IMR-90 (cell line): ENCODE measurements around the gene TBC1D22A. TPM values are rescaled to one million over a fixed set of nuclear protein-coding genes. Genes with fewer than 3 reads are reported as not detected.

ENCODE experiments used
- ATAC-seq: fragments of 200-7000 bp; cut with Tn5 transposase; 2 replicates; pipeline ENCODE4 v1.9.1; 2020; ENCODE audit warnings: low read depth, mild to moderate bottlenecking, moderate library complexity
- BruUV-seq: library from RNA; stranded (reverse); fragments of 400-500 nt; replicated peaks from 2 replicates; lab custom pipeline; 2021; lab: Mats Ljungman, UMichigan
- CTCF ChIA-PET: fragments of 300-600 bp; formaldehyde crosslinking; extraction: SDS; loops from one replicate; lab custom pipeline; 2021; ENCODE audit warnings: antibody characterized with exemption; lab: Yijun Ruan, JAX
- POLR2A ChIA-PET: fragments of 300-600 bp; sonication (Branson Sonifier 250); formaldehyde crosslinking; loops from one replicate; lab custom pipeline; 2022; ENCODE audit warnings: antibody characterized with exemption; ENCODE audit not compliant: unreplicated experiment; lab: Charles Lee
- DNase-seq: peaks from one replicate; pipeline ENCODE4 v3.0.0; 2013
- H2AFZ ChIP-seq: replicated peaks from 2 replicates; pipeline ENCODE3; 2013; ENCODE audit warnings: low read length, mild to moderate bottlenecking; ENCODE audit not compliant: poor library complexity
- H2AK5ac ChIP-seq: 2 replicates; pipeline ENCODE4 v1.6.1; 2013; ENCODE audit warnings: low read depth, low read length, inconsistent platforms
- H2AK9ac ChIP-seq: replicated peaks from 2 replicates; pipeline ENCODE3; 2013; ENCODE audit warnings: mild to moderate bottlenecking, low read depth, low read length, moderate library complexity; ENCODE audit not compliant: poor library complexity
- H2BK120ac ChIP-seq: 2 replicates; pipeline ENCODE4 v1.6.1; 2013; ENCODE audit warnings: low read depth, low read length, inconsistent platforms
- H2BK15ac ChIP-seq: 3 replicates; pipeline ENCODE4 v1.6.1; 2013; ENCODE audit warnings: low read depth, low read length, inconsistent platforms
- H2BK20ac ChIP-seq: 2 replicates; pipeline ENCODE4 v1.6.1; 2013; ENCODE audit warnings: low read depth, mild to moderate bottlenecking, inconsistent platforms, low read length, moderate library complexity
- H2BK5ac ChIP-seq: 2 replicates; pipeline ENCODE4 v1.6.1; 2013; ENCODE audit warnings: mild to moderate bottlenecking, low read depth, low read length, inconsistent platforms; ENCODE audit not compliant: poor library complexity, severe bottlenecking
- H3K14ac ChIP-seq: replicated peaks from 2 replicates; pipeline ENCODE4 v1.6.1; 2013; ENCODE audit warnings: low read depth, low read length, inconsistent platforms
- H3K18ac ChIP-seq: 2 replicates; pipeline ENCODE4 v1.6.1; 2013; ENCODE audit warnings: low read depth, low read length, control low read depth
- H3K23ac ChIP-seq: 2 replicates; pipeline ENCODE4 v1.6.1; 2013; ENCODE audit warnings: low read depth, low read length, inconsistent platforms
- H3K27ac ChIP-seq: 2 replicates; pipeline ENCODE4 v1.5.1; 2013; ENCODE audit warnings: mild to moderate bottlenecking, control low read depth, low read length; ENCODE audit not compliant: insufficient read depth
- H3K27me3 ChIP-seq: 2 replicates; pipeline ENCODE4 v1.6.1; 2013; ENCODE audit warnings: low read length; ENCODE audit not compliant: control insufficient read depth, insufficient read depth
- H3K36me3 ChIP-seq: 2 replicates; pipeline ENCODE4 v1.6.1; 2013; ENCODE audit warnings: low read length, mixed read lengths; ENCODE audit not compliant: control insufficient read depth, insufficient read depth
- H3K4ac ChIP-seq: 2 replicates; pipeline ENCODE4 v1.6.1; 2013; ENCODE audit warnings: low read depth, low read length, inconsistent platforms
- H3K4me1 ChIP-seq: 2 replicates; pipeline ENCODE4 v1.6.1; 2013; ENCODE audit warnings: low read length, mixed read lengths; ENCODE audit not compliant: control insufficient read depth, insufficient read depth
- H3K4me2 ChIP-seq: 2 replicates; pipeline ENCODE4 v1.6.1; 2013; ENCODE audit warnings: low read depth, mild to moderate bottlenecking, control low read depth, low read length, moderate library complexity
- H3K4me3 ChIP-seq: 2 replicates; pipeline ENCODE4 v1.5.1; 2013; ENCODE audit warnings: low read depth, mild to moderate bottlenecking, control low read depth, low read length, moderate library complexity; ENCODE audit not compliant: insufficient read depth
- H3K56ac ChIP-seq: 2 replicates; pipeline ENCODE4 v1.6.1; 2013; ENCODE audit warnings: low read length, inconsistent platforms; ENCODE audit not compliant: insufficient read depth; ENCODE audit errors: extremely low read depth
- H3K79me1 ChIP-seq, 2 experiments: 2 replicates each; pipeline ENCODE4 v1.6.1; 2013; ENCODE audit warnings: low read length in 2 of 2, inconsistent platforms in 1 of 2, low read depth in 1 of 2
- H3K9ac ChIP-seq: 2 replicates; pipeline ENCODE4 v1.6.1; 2013; ENCODE audit warnings: low read depth, low read length, control low read depth
- H3K9me1 ChIP-seq: 2 replicates; pipeline ENCODE4 v1.6.1; 2013; ENCODE audit warnings: low read length, inconsistent platforms; ENCODE audit not compliant: insufficient read depth
- H3K9me3 ChIP-seq: 2 replicates; pipeline ENCODE4 v1.6.1; 2013; ENCODE audit warnings: low read length; ENCODE audit not compliant: control insufficient read depth, insufficient read depth
- H4K20me1 ChIP-seq: 2 replicates; pipeline ENCODE4 v1.6.1; 2013; ENCODE audit warnings: low read length, inconsistent platforms; ENCODE audit not compliant: insufficient read depth
- H4K5ac ChIP-seq: 2 replicates; pipeline ENCODE4 v1.6.1; 2013; ENCODE audit warnings: mild to moderate bottlenecking, low read depth, low read length, control low read depth
- H4K8ac ChIP-seq, 2 experiments: 2 replicates each; pipeline ENCODE4 v1.6.1; 2013; ENCODE audit warnings: low read depth in 2 of 2, low read length in 2 of 2, control low read depth in 1 of 2, inconsistent platforms in 1 of 2
- H4K91ac ChIP-seq: 2 replicates; pipeline ENCODE4 v1.6.1; 2013; ENCODE audit warnings: low read depth, low read length, inconsistent platforms; ENCODE audit not compliant: insufficient read depth
- CEBPB ChIP-seq: IDR thresholded peaks from 2 replicates; pipeline ENCODE4 v1.6.1; 2012; ENCODE audit warnings: low read depth, low read length, improper control_type of control experiment
- CHD1 ChIP-seq: IDR thresholded peaks from 2 replicates; pipeline ENCODE4 v1.6.1; 2012; ENCODE audit warnings: low read depth, low read length, improper control_type of control experiment
- FOS ChIP-seq: fragments of 150-350 bp; IDR thresholded peaks from 2 replicates; pipeline ENCODE4 v1.6.1; 2016; ENCODE audit warnings: low read depth, low read length
- MAFK ChIP-seq: IDR thresholded peaks from 2 replicates; pipeline ENCODE4 v1.6.1; 2012; ENCODE audit warnings: low read depth, low read length, improper control_type of control experiment
- MXI1 ChIP-seq: IDR thresholded peaks from 2 replicates; pipeline ENCODE4 v1.6.1; 2012; ENCODE audit warnings: low read depth, mild to moderate bottlenecking, low read length, moderate library complexity, borderline replicate concordance
- NFE2L2 ChIP-seq: fragments of 150-350 bp; IDR thresholded peaks from 2 replicates; pipeline ENCODE4 v1.6.1; 2016; ENCODE audit warnings: low read depth, mild to moderate bottlenecking, low read length
- POLR2A ChIP-seq: IDR thresholded peaks from 2 replicates; pipeline ENCODE4 v1.6.1; 2012; ENCODE audit warnings: mild to moderate bottlenecking, low read depth, low read length
- RCOR1 ChIP-seq: IDR thresholded peaks from 2 replicates; pipeline ENCODE4 v1.6.1; 2012; ENCODE audit warnings: mild to moderate bottlenecking, low read length, improper control_type of control experiment; ENCODE audit not compliant: insufficient replicate concordance
- RFX5 ChIP-seq: IDR thresholded peaks from 2 replicates; pipeline ENCODE4 v1.8.0; 2012; ENCODE audit warnings: low read depth, mild to moderate bottlenecking, low read length, moderate library complexity
- SMC3 ChIP-seq: fragments of 150-350 bp; IDR thresholded peaks from 2 replicates; pipeline ENCODE4 v1.6.1; 2016; ENCODE audit warnings: low read depth, mild to moderate bottlenecking, antibody characterized with exemption, low read length, moderate library complexity
- WGBS, 2 experiments: methylation state at CpG; one replicate each; pipeline versions ENCODE4 v1.1.5 to v1.1.7; 2013; ENCODE audit warnings: missing lambda C conversion rate in 2 of 2; ENCODE audit not compliant: insufficient read length in 1 of 2; ENCODE audit errors: extremely low coverage in 2 of 2; 5-methylcytosine and 5-hydroxymethylcytosine counted together
- dilution Hi-C: fragments of 300-500 bp; cut with HindIII; formaldehyde crosslinking; loops from one replicate; pipeline ENCODE4 v1.14.3; 2018; ENCODE audit warnings: low sequenced_read_pairs; ENCODE audit not compliant: unreplicated experiment
- in situ Hi-C: fragments of 300-500 bp; cut with MboI; formaldehyde crosslinking; loops from 3 replicates; pipeline ENCODE4 v1.14.3; 2019; ENCODE audit warnings: low sequenced_read_pairs, inconsistent platforms, mixed read lengths
- intact Hi-C: fragments of 100-400 bp; cut with micrococcal nuclease; formaldehyde crosslinking; loops from 2 replicates; pipeline ENCODE4 v1.10.0; 2022
- polyA plus RNA-seq, 3 experiments: library from polyadenylated mRNA; depleted of rRNA; stranded (reverse); fragments of >200 nt; gene quantifications; 2 replicates each; pipeline ENCODE4 v1.2.3, GENCODE V29; 2012; ENCODE audit warnings: low replicate concordance in 1 of 3
- total RNA-seq: library from RNA; depleted of rRNA; stranded (reverse); fragments of >200 nt; gene quantifications from 2 replicates; pipeline ENCODE4 v1.2.3, GENCODE V29; 2012
- TF ChIP-seq, protein P1 (sequence below): conservative IDR thresholded peaks from 2 replicates; pipeline ENCODE4 v1.5.1; 2012; ENCODE audit warnings: mild to moderate bottlenecking, low read depth, low read length, improper control_type of control experiment
- TF ChIP-seq, protein P2 (sequence below): fragments of 150-350 bp; IDR thresholded peaks from 2 replicates; pipeline ENCODE4 v1.6.1; 2016; ENCODE audit warnings: low read depth, mild to moderate bottlenecking, low read length, moderate library complexity, borderline replicate concordance

Gene TBC1D22A
- total and polyA plus RNA-seq, 2 of the 4 experiments (the other 2 are of a cell fraction) = 9.0 to 16.7 TPM

DNA sequence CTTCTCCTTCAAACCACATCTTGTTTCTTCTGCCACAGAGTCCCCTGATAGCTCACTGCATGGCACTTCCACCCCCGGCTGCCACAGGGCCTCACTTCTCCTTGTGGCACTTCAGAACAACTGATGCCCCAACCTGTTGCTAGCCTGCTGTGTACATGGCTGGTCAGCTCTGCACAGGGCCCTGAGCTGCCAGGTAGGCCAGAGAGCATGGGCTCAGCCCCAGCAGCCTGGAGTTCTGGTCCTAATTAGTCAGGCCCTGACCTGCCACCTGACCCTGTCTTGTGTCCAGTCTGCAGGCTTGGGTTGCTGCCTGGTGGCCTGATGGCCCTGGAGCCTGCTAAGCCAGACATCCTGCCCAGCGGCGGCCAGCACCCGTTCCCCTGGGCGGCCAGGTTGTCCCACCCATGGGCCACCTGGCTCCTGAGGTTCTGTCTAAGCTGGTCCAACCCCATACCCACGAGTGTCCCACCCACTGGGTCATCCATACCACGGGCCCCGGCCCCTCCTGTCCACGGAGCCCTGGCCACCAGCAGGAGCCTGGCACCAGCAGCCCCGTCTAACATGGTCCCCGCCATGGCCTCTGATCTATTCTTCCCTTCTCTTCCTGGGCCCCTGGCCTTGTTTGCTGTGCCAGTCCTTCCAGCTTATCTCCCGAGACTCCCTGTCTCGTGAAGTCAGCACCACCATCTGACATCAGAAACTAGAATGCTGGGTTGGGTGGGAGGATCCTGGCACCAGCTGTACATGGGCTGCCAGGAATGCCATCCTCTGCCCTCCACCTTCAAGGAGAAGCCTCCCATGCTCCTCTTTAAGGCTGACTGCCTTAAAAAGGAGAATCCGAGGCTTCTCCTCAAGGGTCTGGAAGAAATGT is 21.3 kb upstream of the TBC1D22A start (continued):
- TF ChIP-seq MXI1 = no peak

DNA sequence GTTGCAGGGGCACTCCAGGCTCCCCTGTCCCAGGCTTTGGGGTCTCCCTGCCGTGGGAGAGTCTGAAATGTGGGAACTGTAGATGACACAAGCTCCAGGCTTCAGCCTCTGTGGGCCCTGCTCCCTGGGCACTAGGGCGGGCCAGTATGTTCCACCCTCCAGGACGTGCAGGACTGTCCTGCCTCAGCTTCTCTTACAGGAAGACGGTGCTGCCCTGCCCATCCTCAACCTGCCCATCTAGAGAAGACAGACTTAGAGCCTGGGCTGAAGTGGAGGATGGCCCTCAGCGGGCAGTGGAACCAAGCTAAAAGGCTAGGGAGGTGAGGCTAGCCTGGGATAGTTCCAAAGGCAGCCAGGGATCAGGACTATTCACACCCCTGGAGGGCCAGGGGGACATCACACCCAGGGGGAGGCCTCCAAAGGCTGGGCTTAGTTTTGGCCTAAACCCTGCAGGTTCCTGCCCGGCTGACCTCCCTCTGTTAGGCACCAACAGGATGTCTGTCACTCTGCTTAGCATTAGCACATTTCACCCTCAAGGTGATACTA is 20.4 kb upstream of the TBC1D22A start:
- H3K27ac ChIP-seq = no peak overlapping the region
- no peak overlapping the region for H2BK15ac ChIP-seq
- no peak overlapping the region for H3K9ac ChIP-seq
- H3K9me1 ChIP-seq = 0 out of 2 replicates have a peak, but pooled peaks cover 4% of the 10 kb centered on the region
- H3K27me3 ChIP-seq = no peaks in the 10 kb centered on the region
- no peak overlapping the region for H3K4ac ChIP-seq
- H3K4me3 ChIP-seq = no peak overlapping the region
- H3K14ac ChIP-seq = no peak overlapping the region
- no peak overlapping the region for H3K23ac ChIP-seq
- intact Hi-C loops (no loop called here), dilution Hi-C loops (no loop called here), in situ Hi-C loops (no loop called here)
- peaks cover 3% of the 10 kb centered on the region; the same call in 1 of the 2 replicates for H4K20me1 ChIP-seq
- H2AFZ ChIP-seq = peak overlapping the region; percentile 39
- H2BK20ac ChIP-seq = no peak overlapping the region
- no peak overlapping the region for H2BK5ac ChIP-seq
- H2AK5ac ChIP-seq = peak overlapping the region; percentile 59; the same call in 1 of the 2 replicates
- no peaks in the 10 kb centered on the region for H3K9me3 ChIP-seq
- ATAC-seq = no peak
- BruUV-seq = no TSS peak
- no peak overlapping the region for H3K56ac ChIP-seq
- no peak overlapping the region for H4K91ac ChIP-seq
- H3K4me1 ChIP-seq = peaks cover 9% of the 10 kb centered on the region
- H3K79me1 ChIP-seq = peaks cover 0 to 23% of the 10 kb centered on the region in 2 experiments; a peak in 1 of 4 replicates
- H3K18ac ChIP-seq = no peak overlapping the region
- H4K8ac ChIP-seq = no peak overlapping the region
- no peak overlapping the region for H2BK120ac ChIP-seq
- DNase-seq = no peak
- POLR2A ChIA-PET = interaction anchor here (1.2 kb wide), 1 partner anchor 20 kb away, joined by 3 read pairs; the partner anchor contains the start of gene TBC1D22A
- WGBS, 2 experiments = no CpG with 5 or more reads among the region's 6 CpGs
- H3K4me2 ChIP-seq = no peak overlapping the region
- no peak overlapping the region for H4K5ac ChIP-seq
- no peaks in the 10 kb centered on the region for H3K36me3 ChIP-seq
- H2AK9ac ChIP-seq = peak overlapping the region; percentile 70
- CTCF ChIA-PET = interaction anchor here (0.9 kb wide), 1 partner anchor 61 kb away, joined by 3 read pairs; no protein-coding TSS in a partner anchor
- TF ChIP-seq MXI1 (no peak), NFE2L2 (no peak), SMC3 (no peak), RCOR1 (no peak), RFX5 (no peak), CHD1 (no peak), CEBPB (no peak), POLR2A (no peak), MAFK (no peak), FOS (no peak)
- TF ChIP-seq, protein P1, sequence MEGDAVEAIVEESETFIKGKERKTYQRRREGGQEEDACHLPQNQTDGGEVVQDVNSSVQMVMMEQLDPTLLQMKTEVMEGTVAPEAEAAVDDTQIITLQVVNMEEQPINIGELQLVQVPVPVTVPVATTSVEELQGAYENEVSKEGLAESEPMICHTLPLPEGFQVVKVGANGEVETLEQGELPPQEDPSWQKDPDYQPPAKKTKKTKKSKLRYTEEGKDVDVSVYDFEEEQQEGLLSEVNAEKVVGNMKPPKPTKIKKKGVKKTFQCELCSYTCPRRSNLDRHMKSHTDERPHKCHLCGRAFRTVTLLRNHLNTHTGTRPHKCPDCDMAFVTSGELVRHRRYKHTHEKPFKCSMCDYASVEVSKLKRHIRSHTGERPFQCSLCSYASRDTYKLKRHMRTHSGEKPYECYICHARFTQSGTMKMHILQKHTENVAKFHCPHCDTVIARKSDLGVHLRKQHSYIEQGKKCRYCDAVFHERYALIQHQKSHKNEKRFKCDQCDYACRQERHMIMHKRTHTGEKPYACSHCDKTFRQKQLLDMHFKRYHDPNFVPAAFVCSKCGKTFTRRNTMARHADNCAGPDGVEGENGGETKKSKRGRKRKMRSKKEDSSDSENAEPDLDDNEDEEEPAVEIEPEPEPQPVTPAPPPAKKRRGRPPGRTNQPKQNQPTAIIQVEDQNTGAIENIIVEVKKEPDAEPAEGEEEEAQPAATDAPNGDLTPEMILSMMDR = no peak
- TF ChIP-seq, protein P2, sequence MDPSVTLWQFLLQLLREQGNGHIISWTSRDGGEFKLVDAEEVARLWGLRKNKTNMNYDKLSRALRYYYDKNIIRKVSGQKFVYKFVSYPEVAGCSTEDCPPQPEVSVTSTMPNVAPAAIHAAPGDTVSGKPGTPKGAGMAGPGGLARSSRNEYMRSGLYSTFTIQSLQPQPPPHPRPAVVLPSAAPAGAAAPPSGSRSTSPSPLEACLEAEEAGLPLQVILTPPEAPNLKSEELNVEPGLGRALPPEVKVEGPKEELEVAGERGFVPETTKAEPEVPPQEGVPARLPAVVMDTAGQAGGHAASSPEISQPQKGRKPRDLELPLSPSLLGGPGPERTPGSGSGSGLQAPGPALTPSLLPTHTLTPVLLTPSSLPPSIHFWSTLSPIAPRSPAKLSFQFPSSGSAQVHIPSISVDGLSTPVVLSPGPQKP = no peak
